OCI-LY1 (cell line): ENCODE data around the gene SLC19A1.

Experiments
- H2AFZ ChIP-seq: fragments of 200-600 bp; sonication (generic), shearing (Covaris generic); 2 replicates; pipeline ENCODE4 v1.6.0; 2014; ENCODE audit warnings: antibody characterized with exemption, mild to moderate bottlenecking, low read length
- H3F3A ChIP-seq: fragments of 200-600 bp; sonication (generic), shearing (Covaris generic); 2 replicates; pipeline ENCODE4 v1.6.0; 2014; ENCODE audit warnings: mild to moderate bottlenecking, antibody characterized with exemption, low read length, moderate library complexity; ENCODE audit not compliant: insufficient read depth
- H3K27ac ChIP-seq: fragments of 200-600 bp; sonication (generic); 2 replicates; pipeline ENCODE4 v1.5.1; 2014; ENCODE audit warnings: low read length, mixed run types, mild to moderate bottlenecking, low read depth; ENCODE audit not compliant: poor library complexity, severe bottlenecking
- H3K27me3 ChIP-seq: fragments of 200-600 bp; sonication (generic); 2 replicates; pipeline ENCODE4 v1.6.0; 2014; ENCODE audit warnings: antibody characterized with exemption, mild to moderate bottlenecking, low read length, moderate library complexity; ENCODE audit not compliant: insufficient read depth
- H3K36me3 ChIP-seq: fragments of 200-600 bp; sonication (generic); 2 replicates; pipeline ENCODE4 v1.6.1; 2014; ENCODE audit warnings: mild to moderate bottlenecking, antibody characterized with exemption, low read length, moderate library complexity, mixed read lengths; ENCODE audit not compliant: insufficient read depth
- H3K4me1 ChIP-seq: fragments of 200-600 bp; sonication (generic); 2 replicates; pipeline ENCODE4 v1.5.1; 2014; ENCODE audit warnings: mild to moderate bottlenecking, low read length, moderate library complexity; ENCODE audit not compliant: insufficient read depth, severe bottlenecking
- H3K4me2 ChIP-seq: fragments of 200-600 bp; sonication (generic), shearing (Covaris generic); 2 replicates; pipeline ENCODE4 v1.6.1; 2014; ENCODE audit warnings: low read length
- H3K4me3 ChIP-seq: fragments of 200-600 bp; sonication (generic); 2 replicates; pipeline ENCODE4 v1.5.1; 2014; ENCODE audit warnings: low read length, low read depth, mild to moderate bottlenecking, mixed read lengths; ENCODE audit not compliant: poor library complexity, severe bottlenecking
- H3K79me2 ChIP-seq: fragments of 200-600 bp; shearing (Covaris generic); 2 replicates; pipeline ENCODE4 v1.6.1; 2016; ENCODE audit warnings: mixed run types, low read length, mixed read lengths; ENCODE audit not compliant: insufficient read depth
- H3K9ac ChIP-seq: fragments of 200-600 bp; sonication (generic), shearing (Covaris generic); 2 replicates; pipeline ENCODE4 v1.6.1; 2014; ENCODE audit warnings: mild to moderate bottlenecking, low read length, mixed read lengths
- H3K9me2 ChIP-seq: fragments of 200-600 bp; sonication (generic), shearing (Covaris generic); 2 replicates; pipeline ENCODE4 v1.6.1; 2014; ENCODE audit warnings: low read depth, mild to moderate bottlenecking, low read length, mixed read lengths
- H3K9me3 ChIP-seq: fragments of 200-600 bp; shearing (Covaris generic); 2 replicates; pipeline ENCODE4 v1.6.1; 2014; ENCODE audit warnings: low read length, mixed read lengths
- H4K20me1 ChIP-seq: fragments of 200-600 bp; sonication (generic), shearing (Covaris generic); 2 replicates; pipeline ENCODE4 v1.6.0; 2016; ENCODE audit warnings: mild to moderate bottlenecking, low read length; ENCODE audit not compliant: insufficient read depth
- CTCF ChIP-seq: fragments of 200-600 bp; sonication (generic), shearing (Covaris generic); IDR thresholded peaks from 2 replicates; pipeline ENCODE4 v1.5.1; 2017; ENCODE audit warnings: mild to moderate bottlenecking, antibody characterized with exemption, low read length, moderate library complexity, mixed read lengths
- EZH2 ChIP-seq: fragments of 200-600 bp; sonication (generic), shearing (Covaris generic); IDR thresholded peaks from 2 replicates; pipeline ENCODE4 v1.8.0; 2017; ENCODE audit warnings: borderline replicate concordance, mixed run types, mild to moderate bottlenecking, antibody characterized with exemption, low read length, moderate library complexity, mixed read lengths

SLC19A1 gene

GRCh38 chr21:45465105-45465504 lies 77.1 kb downstream of the SLC19A1 start:
- TF ChIP-seq EZH2 (no peak), CTCF (no peak)
- peak overlapping the region; percentile 13 for H3K27ac ChIP-seq
- no peak overlapping the region for H2AFZ ChIP-seq
- H3K4me2 ChIP-seq: peak overlapping the region; percentile 34; the same call in 1 of the 2 replicates
- H3K79me2 ChIP-seq: no peaks in the 10 kb centered on the region
- H3K9me3 ChIP-seq: no peaks in the 10 kb centered on the region
- no peaks in the 10 kb centered on the region for H3K36me3 ChIP-seq
- H3K9ac ChIP-seq: no peak overlapping the region; the same call in 1 of the 2 replicates
- peaks cover 14% of the 10 kb centered on the region for H3K4me1 ChIP-seq
- peak overlapping the region; percentile 45 for H3K4me3 ChIP-seq
- H3K9me2 ChIP-seq: no peaks in the 10 kb centered on the region
- H4K20me1 ChIP-seq: no peaks in the 10 kb centered on the region
- H3F3A ChIP-seq: no peaks in the 10 kb centered on the region
- H3K27me3 ChIP-seq: peaks cover 4% of the 10 kb centered on the region; the same call in 1 of the 2 replicates

- no peaks in the 10 kb centered on the region for H3F3A ChIP-seq
- peak overlapping the region; percentile 59 for H3K27ac ChIP-seq
- H3K4me3 ChIP-seq: no peak overlapping the region
- no peaks in the 10 kb centered on the region for H3K9me2 ChIP-seq
- H3K9me3 ChIP-seq: no peaks in the 10 kb centered on the region
- H3K4me2 ChIP-seq: no peak overlapping the region
- no peaks in the 10 kb centered on the region for H3K36me3 ChIP-seq
- no peak overlapping the region for H2AFZ ChIP-seq
- H3K79me2 ChIP-seq: no peaks in the 10 kb centered on the region
- TF ChIP-seq CTCF (no peak), EZH2 (no peak)
- H3K4me1 ChIP-seq: peaks cover 14% of the 10 kb centered on the region
- peaks cover 4% of the 10 kb centered on the region; the same call in 1 of the 2 replicates for H3K27me3 ChIP-seq
- no peaks in the 10 kb centered on the region for H4K20me1 ChIP-seq
- no peak overlapping the region for H3K9ac ChIP-seq
These were observed 77.9 kb downstream of the SLC19A1 start for GRCh38 chr21:45464309-45464708.

- Histone ChIP-seq H3K4me1 (peaks cover 14% of the 10 kb centered on the region), H3K79me2 (no peaks in the 10 kb centered on the region), H3K4me2 (no peak overlapping the region), H3F3A (no peaks in the 10 kb centered on the region), H3K27ac (peak overlapping the region; percentile 59), H2AFZ (no peak overlapping the region), H3K4me3 (no peak overlapping the region), H3K9me3 (no peaks in the 10 kb centered on the region), H3K9me2 (no peaks in the 10 kb centered on the region), H3K27me3 (no peaks in the 10 kb centered on the region; the same call in 1 of the 2 replicates), H3K9ac (no peak overlapping the region), H4K20me1 (no peaks in the 10 kb centered on the region), H3K36me3 (no peaks in the 10 kb centered on the region)
- TF ChIP-seq CTCF (no peak), EZH2 (no peak)
These were observed 78.4 kb downstream of the SLC19A1 start for GRCh38 chr21:45463871-45464270.
